ENCODE measurements around the gene SPC25.

DNA sequence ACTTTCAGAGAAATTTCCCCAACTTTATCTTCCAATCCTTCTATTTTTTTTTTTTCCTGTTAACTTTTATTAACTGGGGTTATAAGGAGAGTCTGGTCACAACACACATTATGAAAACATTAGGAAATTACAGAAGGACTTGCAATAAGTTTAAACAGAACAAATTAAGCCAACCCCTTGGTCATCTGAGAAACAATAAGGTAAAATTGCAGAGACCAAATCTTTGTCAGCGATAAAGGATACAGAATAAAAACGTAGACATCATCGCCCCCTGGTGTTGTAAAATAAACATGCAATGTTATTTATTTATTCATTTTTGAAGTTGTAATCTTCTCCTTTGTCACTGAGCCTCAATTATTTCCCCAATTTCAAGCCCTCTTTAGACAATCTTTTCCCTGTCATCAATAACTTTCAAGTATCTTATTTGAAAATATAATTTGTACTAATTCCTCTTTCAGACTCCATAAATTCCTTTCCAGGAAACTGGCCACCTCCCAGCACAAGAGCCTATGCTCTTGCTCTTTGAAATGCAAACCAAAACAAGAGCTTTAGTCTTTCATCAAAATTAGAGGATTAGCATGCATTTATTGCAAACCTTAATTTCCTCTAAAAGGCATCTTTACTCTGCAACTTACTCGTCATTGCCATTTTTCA lies 30.4 kb upstream of the SPC25 start:
- TF ChIP-seq TBL1XR1 (IDR thresholded peaks at IDR 0.05; ENCODE audit: low read length in 2 of 2): no peak
- no peak for TF ChIP-seq GABPB1 (CRISPR knock-in tag; IDR thresholded peaks at IDR 0.05)
- TF ChIP-seq MXI1 (IDR thresholded peaks at IDR 0.05; ENCODE audit: low read depth, low read length): no peak
- TF ChIP-seq POLR2AphosphoS5 (IDR thresholded peaks at IDR 0.05; ENCODE audit: control insufficient read depth, insufficient read depth, low read depth, low read length): no peak
- TF ChIP-seq, protein P1, sequence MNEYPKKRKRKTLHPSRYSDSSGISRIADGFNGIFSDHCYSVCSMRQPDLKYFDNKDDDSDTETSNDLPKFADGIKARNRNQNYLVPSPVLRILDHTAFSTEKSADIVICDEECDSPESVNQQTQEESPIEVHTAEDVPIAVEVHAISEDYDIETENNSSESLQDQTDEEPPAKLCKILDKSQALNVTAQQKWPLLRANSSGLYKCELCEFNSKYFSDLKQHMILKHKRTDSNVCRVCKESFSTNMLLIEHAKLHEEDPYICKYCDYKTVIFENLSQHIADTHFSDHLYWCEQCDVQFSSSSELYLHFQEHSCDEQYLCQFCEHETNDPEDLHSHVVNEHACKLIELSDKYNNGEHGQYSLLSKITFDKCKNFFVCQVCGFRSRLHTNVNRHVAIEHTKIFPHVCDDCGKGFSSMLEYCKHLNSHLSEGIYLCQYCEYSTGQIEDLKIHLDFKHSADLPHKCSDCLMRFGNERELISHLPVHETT (CRISPR knock-in tag; conservative IDR thresholded peaks at IDR 0.05 in 1 of 2, IDR thresholded peaks at IDR 0.05 in 1 of 2): no peak
- TF ChIP-seq, protein P2, sequence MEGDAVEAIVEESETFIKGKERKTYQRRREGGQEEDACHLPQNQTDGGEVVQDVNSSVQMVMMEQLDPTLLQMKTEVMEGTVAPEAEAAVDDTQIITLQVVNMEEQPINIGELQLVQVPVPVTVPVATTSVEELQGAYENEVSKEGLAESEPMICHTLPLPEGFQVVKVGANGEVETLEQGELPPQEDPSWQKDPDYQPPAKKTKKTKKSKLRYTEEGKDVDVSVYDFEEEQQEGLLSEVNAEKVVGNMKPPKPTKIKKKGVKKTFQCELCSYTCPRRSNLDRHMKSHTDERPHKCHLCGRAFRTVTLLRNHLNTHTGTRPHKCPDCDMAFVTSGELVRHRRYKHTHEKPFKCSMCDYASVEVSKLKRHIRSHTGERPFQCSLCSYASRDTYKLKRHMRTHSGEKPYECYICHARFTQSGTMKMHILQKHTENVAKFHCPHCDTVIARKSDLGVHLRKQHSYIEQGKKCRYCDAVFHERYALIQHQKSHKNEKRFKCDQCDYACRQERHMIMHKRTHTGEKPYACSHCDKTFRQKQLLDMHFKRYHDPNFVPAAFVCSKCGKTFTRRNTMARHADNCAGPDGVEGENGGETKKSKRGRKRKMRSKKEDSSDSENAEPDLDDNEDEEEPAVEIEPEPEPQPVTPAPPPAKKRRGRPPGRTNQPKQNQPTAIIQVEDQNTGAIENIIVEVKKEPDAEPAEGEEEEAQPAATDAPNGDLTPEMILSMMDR (IDR thresholded peaks at IDR 0.05 in 2 of 3, conservative IDR thresholded peaks at IDR 0.05 in 1 of 3; ENCODE audit: insufficient read depth in 2 of 3, low read depth in 1 of 3, low read length in 3 of 3): peak; percentile 63 to 90 (median 67); a peak in 5 of 6 replicates
- TF ChIP-seq, protein P3, sequence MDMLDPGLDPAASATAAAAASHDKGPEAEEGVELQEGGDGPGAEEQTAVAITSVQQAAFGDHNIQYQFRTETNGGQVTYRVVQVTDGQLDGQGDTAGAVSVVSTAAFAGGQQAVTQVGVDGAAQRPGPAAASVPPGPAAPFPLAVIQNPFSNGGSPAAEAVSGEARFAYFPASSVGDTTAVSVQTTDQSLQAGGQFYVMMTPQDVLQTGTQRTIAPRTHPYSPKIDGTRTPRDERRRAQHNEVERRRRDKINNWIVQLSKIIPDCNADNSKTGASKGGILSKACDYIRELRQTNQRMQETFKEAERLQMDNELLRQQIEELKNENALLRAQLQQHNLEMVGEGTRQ (CRISPR knock-in tag; IDR thresholded peaks at IDR 0.05): no peak
- no peak for TF ChIP-seq HDGF (IDR thresholded peaks at IDR 0.05)

Data from K562 (cell line).